GM18868 (cell line): Measurements from ENCODE around the gene TMEM51.

Experiments
- ATAC-seq: cut with Tn5 transposase; IDR thresholded peaks from one replicate; pipeline ENCODE4 v1.9.1; 2021; ENCODE audit warnings: mild to moderate bottlenecking, moderate library complexity; ENCODE audit not compliant: unreplicated experiment

Gene TMEM51

GRCh38 chr1:15262706-15263105, 109.2 kb downstream of the TMEM51 start:
- ATAC-seq: no peak

- no peak for ATAC-seq
Observed at GRCh38 chr1:15264769-15265168, 111.2 kb downstream of the TMEM51 start.
